Cerebellar cortex (tissue), 1 donor: ENCODE measurements around the gene CNOT6.
"Not testable (repeated sequence)": the region's sequence is repeated elsewhere in the genome, so short reads cannot be mapped to it uniquely, and the experiment has no call there.

ENCODE experiments used
- DNase-seq: peaks from one replicate; pipeline ENCODE4 v3.0.0-alpha.2; 2015; ENCODE audit warnings: low spot score

The CNOT6 gene

GRCh38 chr5:180516440-180516839 lies 22.3 kb downstream of the CNOT6 start:
- no peak for DNase-seq

- DNase-seq = no peak
Measured at GRCh38 chr5:180519098-180519497, 24.9 kb downstream of the CNOT6 start.

GRCh38 chr5:180521101-180521500 lies 26.9 kb downstream of the CNOT6 start:
- DNase-seq = no peak

GRCh38 chr5:180521591-180521990 lies 27.4 kb downstream of the CNOT6 start:
- no peak for DNase-seq

- no peak for DNase-seq
Measured at GRCh38 chr5:180522330-180522729, 28.2 kb downstream of the CNOT6 start.

GRCh38 chr5:180523629-180524466 lies 29.7 kb downstream of the CNOT6 start:
- DNase-seq = no peak

GRCh38 chr5:180525399-180525798 lies 31.2 kb downstream of the CNOT6 start:
- no peak for DNase-seq

GRCh38 chr5:180526269-180526668 lies 32.1 kb downstream of the CNOT6 start:
- DNase-seq = no peak

- no peak for DNase-seq
Measured at GRCh38 chr5:180527659-180528058, 33.5 kb downstream of the CNOT6 start.

- DNase-seq = not testable (repeated sequence)
Measured at GRCh38 chr5:180531036-180531585, 36.9 kb downstream of the CNOT6 start.

- no peak for DNase-seq
Measured at GRCh38 chr5:180532268-180532667, 38.1 kb downstream of the CNOT6 start.

GRCh38 chr5:180533845-180534244 lies 39.7 kb downstream of the CNOT6 start:
- no peak for DNase-seq

GRCh38 chr5:180535573-180535972 lies 41.4 kb downstream of the CNOT6 start:
- no peak for DNase-seq

GRCh38 chr5:180540050-180540694 lies 46.0 kb downstream of the CNOT6 start:
- DNase-seq = no peak

- DNase-seq = no peak
Measured at GRCh38 chr5:180541710-180542109, 47.5 kb downstream of the CNOT6 start.

- no peak for DNase-seq
Measured at GRCh38 chr5:180545248-180545647, 51.1 kb downstream of the CNOT6 start.

GRCh38 chr5:180548563-180548962 lies 54.4 kb downstream of the CNOT6 start:
- DNase-seq = no peak

- DNase-seq = no peak
Measured at GRCh38 chr5:180553530-180553929, 59.4 kb downstream of the CNOT6 start.

GRCh38 chr5:180555168-180555921 lies 61.2 kb downstream of the CNOT6 start:
- no peak for DNase-seq

- DNase-seq = no peak
Measured at GRCh38 chr5:180557217-180557809, 63.1 kb downstream of the CNOT6 start.

GRCh38 chr5:180558232-180558631 lies 64.1 kb downstream of the CNOT6 start:
- DNase-seq = no peak

- no peak for DNase-seq
Measured at GRCh38 chr5:180563994-180564393, 69.8 kb downstream of the CNOT6 start.
